Loucy (cell line): ENCODE data around the gene CACNA1C.

Experiments
- H2AFZ ChIP-seq: fragments of 200-600 bp; sonication (generic); 2 replicates; pipeline ENCODE4 v1.6.0; 2016; ENCODE audit warnings: antibody characterized with exemption, mild to moderate bottlenecking, low read length, moderate library complexity
- H3F3A ChIP-seq: fragments of 200-600 bp; 2 replicates; pipeline ENCODE4 v1.6.0; 2016; ENCODE audit warnings: antibody characterized with exemption, low read depth, mild to moderate bottlenecking
- H3K27me3 ChIP-seq: fragments of 200-600 bp; sonication (generic); 2 replicates; pipeline ENCODE4 v1.6.1; 2014; ENCODE audit warnings: low read length, mild to moderate bottlenecking; ENCODE audit not compliant: insufficient read depth, poor library complexity, severe bottlenecking
- H3K36me3 ChIP-seq: fragments of 200-600 bp; sonication (generic); 2 replicates; pipeline ENCODE4 v1.6.1; 2016; ENCODE audit warnings: low read length; ENCODE audit not compliant: insufficient read depth
- H3K4me1 ChIP-seq: fragments of 200-600 bp; sonication (generic); 2 replicates; pipeline ENCODE4 v1.5.1; 2014; ENCODE audit warnings: low read length, mild to moderate bottlenecking; ENCODE audit not compliant: insufficient read depth, poor library complexity, severe bottlenecking
- H3K4me2 ChIP-seq: fragments of 200-600 bp; sonication (generic); 2 replicates; pipeline ENCODE4 v1.6.0; 2014; ENCODE audit warnings: antibody characterized with exemption, low read length, low read depth, mild to moderate bottlenecking; ENCODE audit not compliant: poor library complexity, severe bottlenecking
- H3K4me3 ChIP-seq: fragments of 200-600 bp; sonication (generic); 2 replicates; pipeline ENCODE4 v1.5.1; 2014; ENCODE audit warnings: low read length, mild to moderate bottlenecking, mixed read lengths; ENCODE audit not compliant: poor library complexity, severe bottlenecking
- H3K79me2 ChIP-seq: fragments of 200-600 bp; sonication (generic); 2 replicates; pipeline ENCODE4 v1.6.1; 2014; ENCODE audit warnings: low read length; ENCODE audit not compliant: insufficient read depth
- H3K9ac ChIP-seq: fragments of 200-600 bp; sonication (generic); 2 replicates; pipeline ENCODE4 v1.6.0; 2014; ENCODE audit warnings: mild to moderate bottlenecking, low read depth, low read length, moderate library complexity; ENCODE audit not compliant: poor library complexity, severe bottlenecking
- H3K9me2 ChIP-seq: fragments of 200-600 bp; sonication (generic); replicated peaks from 2 replicates; pipeline ENCODE4 v1.6.1; 2016; ENCODE audit warnings: low read depth, low read length, mixed read lengths
- H3K9me3 ChIP-seq: fragments of 200-600 bp; sonication (generic); 2 replicates; pipeline ENCODE4 v1.6.1; 2014; ENCODE audit warnings: mild to moderate bottlenecking, antibody characterized with exemption, low read length, low read depth; ENCODE audit not compliant: insufficient read depth
- H4K20me1 ChIP-seq: fragments of 200-600 bp; sonication (generic); 2 replicates; pipeline ENCODE4 v1.6.0; 2014; ENCODE audit warnings: antibody characterized with exemption, low read length, mild to moderate bottlenecking; ENCODE audit not compliant: insufficient read depth, poor library complexity, severe bottlenecking
- CTCF ChIP-seq: fragments of 200-600 bp; sonication (generic); conservative IDR thresholded peaks from 2 replicates; pipeline ENCODE4 v1.5.1; 2014; ENCODE audit warnings: mild to moderate bottlenecking, antibody characterized with exemption, low read length
- EZH2phosphoT487 ChIP-seq: fragments of 200-600 bp; IDR thresholded peaks from 2 replicates; pipeline ENCODE4 v1.6.1; 2018; ENCODE audit warnings: antibody characterized with exemption, mild to moderate bottlenecking, moderate library complexity, borderline replicate concordance

The CACNA1C gene

DNA sequence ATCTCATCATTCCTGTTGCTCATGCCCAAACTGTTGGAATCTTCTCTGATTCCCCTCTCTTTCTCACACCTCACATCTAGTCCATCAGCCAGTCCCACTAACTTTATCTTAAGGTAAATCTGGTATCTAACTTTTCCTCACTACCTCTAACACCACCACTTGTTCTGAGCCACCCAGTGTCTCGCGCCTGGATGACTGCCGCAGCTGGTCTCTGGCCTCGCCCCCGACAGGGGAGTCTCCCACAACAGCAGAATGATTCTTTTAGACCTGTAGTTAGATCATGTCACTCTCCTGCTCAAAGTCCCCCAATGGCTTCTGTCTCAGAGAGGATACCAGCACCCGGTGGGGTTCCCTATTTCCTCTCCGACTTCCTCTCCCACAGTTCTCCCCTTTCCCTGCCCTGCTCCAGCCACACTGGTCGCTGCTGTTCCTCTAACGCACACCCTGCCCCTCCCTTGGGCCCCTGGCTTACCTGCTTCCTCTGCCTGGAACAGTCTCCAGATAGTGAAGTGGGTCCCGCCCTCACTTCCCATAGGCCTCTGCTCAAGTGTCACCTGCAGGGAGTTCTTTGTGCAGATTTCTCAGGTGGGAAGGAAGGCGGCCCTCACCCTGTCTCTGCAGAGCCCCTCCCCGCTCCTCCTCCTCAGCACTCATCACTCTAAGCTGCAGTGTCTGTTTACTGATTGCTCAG is 403.5 kb downstream of the CACNA1C start:
- H2AFZ ChIP-seq = no peak overlapping the region
- H3K27me3 ChIP-seq = no peaks in the 10 kb centered on the region
- no peak for TF ChIP-seq EZH2phosphoT487
- TF ChIP-seq CTCF = no peak
- H3K9me3 ChIP-seq = no peaks in the 10 kb centered on the region
- no peak overlapping the region for H3K4me3 ChIP-seq
- no peak overlapping the region for H3K9ac ChIP-seq
- no peaks in the 10 kb centered on the region for H3K79me2 ChIP-seq
- H3F3A ChIP-seq = no peaks in the 10 kb centered on the region
- H3K4me2 ChIP-seq = no peak overlapping the region
- H3K9me2 ChIP-seq = no peaks in the 10 kb centered on the region
- H4K20me1 ChIP-seq = no peaks in the 10 kb centered on the region
- no peaks in the 10 kb centered on the region for H3K36me3 ChIP-seq
- H3K4me1 ChIP-seq = peaks cover 11% of the 10 kb centered on the region

DNA sequence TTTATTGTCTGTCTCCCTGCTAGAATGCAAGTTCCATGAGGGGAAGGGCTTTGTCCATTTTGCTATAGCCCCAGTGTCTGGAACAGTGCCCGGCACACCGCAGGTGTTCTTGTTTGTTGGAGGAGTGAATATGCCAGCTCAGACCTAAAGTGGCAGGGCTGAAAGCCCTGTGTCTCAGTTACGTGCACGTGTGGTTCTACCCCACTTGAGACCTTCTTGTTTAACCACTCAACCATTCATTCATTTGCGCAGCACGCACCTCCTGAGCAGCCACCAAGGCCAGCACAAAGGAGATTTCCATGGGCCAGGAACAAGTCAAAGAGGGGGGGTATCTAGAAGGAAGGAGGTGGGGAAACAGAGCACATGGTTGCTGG is 404.0 kb downstream of the CACNA1C start:
- Histone ChIP-seq H3K9me2 (no peaks in the 10 kb centered on the region), H3K4me1 (peaks cover 11% of the 10 kb centered on the region), H4K20me1 (no peaks in the 10 kb centered on the region), H3K9me3 (no peaks in the 10 kb centered on the region), H3F3A (no peaks in the 10 kb centered on the region), H2AFZ (no peak overlapping the region), H3K27me3 (no peaks in the 10 kb centered on the region), H3K79me2 (no peaks in the 10 kb centered on the region), H3K36me3 (no peaks in the 10 kb centered on the region), H3K4me2 (no peak overlapping the region), H3K4me3 (no peak overlapping the region), H3K9ac (no peak overlapping the region)
- TF ChIP-seq CTCF = no peak
- no peak for TF ChIP-seq EZH2phosphoT487

GRCh38 chr12:2457215-2457932 is 404.6 kb downstream of the CACNA1C start:
- no peaks in the 10 kb centered on the region for H3K79me2 ChIP-seq
- no peaks in the 10 kb centered on the region for H3F3A ChIP-seq
- H3K9me3 ChIP-seq = no peaks in the 10 kb centered on the region
- peaks cover 11% of the 10 kb centered on the region for H3K4me1 ChIP-seq
- no peaks in the 10 kb centered on the region for H3K27me3 ChIP-seq
- no peak for TF ChIP-seq EZH2phosphoT487
- no peak for TF ChIP-seq CTCF
- H3K36me3 ChIP-seq = no peaks in the 10 kb centered on the region
- H4K20me1 ChIP-seq = no peaks in the 10 kb centered on the region
- H3K4me2 ChIP-seq = no peak overlapping the region
- no peak overlapping the region for H3K4me3 ChIP-seq
- no peaks in the 10 kb centered on the region for H3K9me2 ChIP-seq
- H2AFZ ChIP-seq = no peak overlapping the region
- no peak overlapping the region for H3K9ac ChIP-seq
